Measurements from ENCODE around the gene TRIM2. TPM values are rescaled to one million over a fixed set of nuclear protein-coding genes. Genes with fewer than 3 reads are reported as not detected.
A peak's percentile ranks its signal among the peaks of the same experiment; 100 is the strongest.

Gene TRIM2
- total RNA-seq, 2 donors from 2014 or later: 54.5 to 70.4 TPM

DNA sequence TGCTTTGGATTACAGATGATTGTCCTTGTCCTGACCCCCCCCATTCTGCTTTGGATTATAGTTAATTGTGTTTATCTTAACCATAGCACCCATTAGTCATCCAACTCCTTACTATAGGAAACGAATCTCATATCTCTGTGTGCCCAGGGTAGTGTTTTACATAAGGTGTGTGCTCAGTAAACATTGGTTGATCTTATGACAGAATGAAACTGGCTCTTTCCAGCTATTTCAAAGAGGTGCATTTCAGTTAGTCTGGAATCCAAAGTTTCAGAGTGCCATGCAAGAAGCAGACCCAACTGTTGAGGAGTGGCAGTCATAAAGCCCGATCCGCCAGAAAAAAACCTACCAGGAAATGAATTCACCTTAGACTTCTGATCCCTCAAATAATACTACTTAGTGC is 14.7 kb downstream of the TRIM2 start:
- Histone ChIP-seq H3K27ac (no peak overlapping the region), H3K4me3 (no peak overlapping the region), H3K4me1 (replicated peaks) (no peaks in the 10 kb centered on the region)

DNA sequence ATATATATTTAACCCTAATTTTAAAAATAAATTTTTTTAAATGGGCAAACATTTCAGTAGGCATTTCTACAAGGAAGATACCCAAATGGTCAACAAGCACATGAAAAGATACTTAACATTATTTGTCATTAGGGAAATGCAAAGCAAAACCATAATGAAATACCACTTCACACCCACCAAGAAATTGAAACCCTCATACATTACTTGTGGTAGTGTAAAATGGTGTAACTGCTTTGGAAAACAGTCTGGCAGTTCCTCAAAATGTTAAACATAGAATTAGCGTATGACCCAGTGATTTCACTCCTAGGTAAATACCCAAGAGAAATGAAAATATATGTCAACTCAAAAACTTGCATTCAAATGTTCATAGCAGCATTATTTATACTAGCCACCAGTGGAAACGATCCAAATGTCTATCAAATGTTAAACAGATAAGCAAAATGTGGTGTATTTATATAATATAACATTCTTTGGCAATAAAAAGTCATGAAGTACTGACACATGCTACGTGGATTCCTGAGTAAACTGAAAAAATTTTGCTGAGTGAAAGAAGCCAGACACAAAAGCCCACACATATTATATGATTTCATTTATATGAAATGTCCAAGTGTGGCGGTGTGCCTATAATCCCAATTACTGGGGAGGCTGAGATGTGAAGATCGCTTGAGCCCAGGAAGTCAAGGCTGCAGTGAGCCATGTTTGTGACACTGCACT is 16.6 kb downstream of the TRIM2 start:
- intact Hi-C loops (cut with DNase I): loop anchor here (10.0 kb wide), 1 partner anchor 244 kb away; the partner anchor contains the start of gene TMEM131L
- Histone ChIP-seq H3K4me3 (no peak overlapping the region), H3K27ac (no peak overlapping the region), H3K27me3 (replicated peaks; ENCODE audit: insufficient read depth) (no peaks in the 10 kb centered on the region), H3K36me3 (no peaks in the 10 kb centered on the region), H3K9me3 (no peaks in the 10 kb centered on the region), H3K4me1 (replicated peaks) (no peaks in the 10 kb centered on the region)
- TF ChIP-seq, protein P1, sequence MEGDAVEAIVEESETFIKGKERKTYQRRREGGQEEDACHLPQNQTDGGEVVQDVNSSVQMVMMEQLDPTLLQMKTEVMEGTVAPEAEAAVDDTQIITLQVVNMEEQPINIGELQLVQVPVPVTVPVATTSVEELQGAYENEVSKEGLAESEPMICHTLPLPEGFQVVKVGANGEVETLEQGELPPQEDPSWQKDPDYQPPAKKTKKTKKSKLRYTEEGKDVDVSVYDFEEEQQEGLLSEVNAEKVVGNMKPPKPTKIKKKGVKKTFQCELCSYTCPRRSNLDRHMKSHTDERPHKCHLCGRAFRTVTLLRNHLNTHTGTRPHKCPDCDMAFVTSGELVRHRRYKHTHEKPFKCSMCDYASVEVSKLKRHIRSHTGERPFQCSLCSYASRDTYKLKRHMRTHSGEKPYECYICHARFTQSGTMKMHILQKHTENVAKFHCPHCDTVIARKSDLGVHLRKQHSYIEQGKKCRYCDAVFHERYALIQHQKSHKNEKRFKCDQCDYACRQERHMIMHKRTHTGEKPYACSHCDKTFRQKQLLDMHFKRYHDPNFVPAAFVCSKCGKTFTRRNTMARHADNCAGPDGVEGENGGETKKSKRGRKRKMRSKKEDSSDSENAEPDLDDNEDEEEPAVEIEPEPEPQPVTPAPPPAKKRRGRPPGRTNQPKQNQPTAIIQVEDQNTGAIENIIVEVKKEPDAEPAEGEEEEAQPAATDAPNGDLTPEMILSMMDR (IDR thresholded peaks at IDR 0.05): no peak
- TF ChIP-seq POLR2A (IDR thresholded peaks at IDR 0.05) (no peak), POLR2AphosphoS5 (IDR thresholded peaks at IDR 0.05) (no peak)
- WGBS: 86% methylated on average over 5 of the region's 5 CpGs
- no peak for DNase-seq (ENCODE audit: low spot score)

More for the DNA sequence above, 14.7 kb downstream of the TRIM2 start:
- Histone ChIP-seq H3K9me3 (no peaks in the 10 kb centered on the region), H3K36me3 (no peaks in the 10 kb centered on the region), H3K27me3 (replicated peaks; ENCODE audit: insufficient read depth) (no peaks in the 10 kb centered on the region)
- intact Hi-C loops (cut with DNase I): no loop called here
- TF ChIP-seq POLR2AphosphoS5 (IDR thresholded peaks at IDR 0.05) (peak; percentile 13), POLR2A (IDR thresholded peaks at IDR 0.05) (no peak)
- TF ChIP-seq, protein P1 (IDR thresholded peaks at IDR 0.05): no peak
- DNase-seq (ENCODE audit: low spot score): no peak
- WGBS: 79% methylated on average over 3 of the region's 3 CpGs

DNA sequence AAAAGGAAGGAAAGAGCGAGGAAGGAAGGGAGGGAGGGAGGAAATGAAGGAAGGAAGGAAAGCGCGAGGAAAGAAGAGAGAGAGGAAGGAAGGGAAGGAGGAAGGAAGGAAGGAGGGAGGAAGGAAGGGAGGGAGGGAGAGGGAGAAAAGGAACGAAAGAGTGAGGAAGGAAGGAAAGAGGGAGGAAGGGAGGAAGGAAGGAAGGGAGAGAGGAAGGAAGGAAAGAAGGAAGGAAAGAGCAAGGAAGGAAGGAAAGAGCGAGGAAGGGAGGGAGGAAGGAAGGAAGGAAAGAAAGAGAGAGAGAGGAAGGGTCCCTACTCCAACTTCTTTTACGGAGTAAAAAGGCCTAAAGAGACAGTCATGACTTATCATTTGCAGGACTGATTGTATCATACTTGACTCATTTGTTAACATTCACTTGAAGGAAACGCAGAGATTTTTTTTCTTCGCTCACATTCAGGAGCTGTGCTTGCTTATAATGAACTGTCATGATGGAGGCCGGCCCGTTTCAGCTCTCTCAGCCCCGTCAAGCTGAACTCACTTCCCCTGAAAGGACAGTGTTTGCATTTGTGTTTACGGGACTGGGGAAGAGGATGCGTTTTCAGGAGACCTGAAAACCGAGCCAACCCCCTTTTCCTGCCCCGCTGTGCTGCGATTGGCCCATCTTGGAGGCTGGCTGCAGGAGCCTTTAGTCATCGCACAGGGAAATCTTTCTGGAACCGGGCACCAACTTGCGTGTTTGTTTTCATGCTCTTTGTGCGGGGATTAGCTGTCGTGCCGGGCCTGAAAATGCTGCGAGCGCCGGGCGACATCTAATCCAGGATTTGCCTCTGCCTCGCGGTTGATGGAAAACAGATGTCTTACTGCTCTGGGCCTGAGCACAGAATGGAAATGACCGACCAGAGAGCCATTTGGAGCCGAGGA is 17.8 kb downstream of the TRIM2 start:
- Histone ChIP-seq H3K9me3 (no peaks in the 10 kb centered on the region), H3K36me3 (no peaks in the 10 kb centered on the region), H3K27ac (peak overlapping the region; percentile 87 to 89), H3K4me1 (replicated peaks) (no peaks in the 10 kb centered on the region), H3K27me3 (replicated peaks; ENCODE audit: insufficient read depth) (no peaks in the 10 kb centered on the region), H3K4me3 (peak overlapping the region; percentile 52 to 59)
- DNase-seq (ENCODE audit: low spot score): peak; percentile 70
- WGBS: 18% methylated on average over 30 of the region's 30 CpGs
- TF ChIP-seq POLR2A (IDR thresholded peaks at IDR 0.05) (peak; percentile 61), POLR2AphosphoS5 (IDR thresholded peaks at IDR 0.05) (peak; percentile 71)
- TF ChIP-seq, protein P1 (IDR thresholded peaks at IDR 0.05): no peak
- intact Hi-C loops (cut with DNase I): loop anchor here (10.0 kb wide), 1 partner anchor 243 kb away; the partner anchor contains the start of gene TMEM131L

DNA sequence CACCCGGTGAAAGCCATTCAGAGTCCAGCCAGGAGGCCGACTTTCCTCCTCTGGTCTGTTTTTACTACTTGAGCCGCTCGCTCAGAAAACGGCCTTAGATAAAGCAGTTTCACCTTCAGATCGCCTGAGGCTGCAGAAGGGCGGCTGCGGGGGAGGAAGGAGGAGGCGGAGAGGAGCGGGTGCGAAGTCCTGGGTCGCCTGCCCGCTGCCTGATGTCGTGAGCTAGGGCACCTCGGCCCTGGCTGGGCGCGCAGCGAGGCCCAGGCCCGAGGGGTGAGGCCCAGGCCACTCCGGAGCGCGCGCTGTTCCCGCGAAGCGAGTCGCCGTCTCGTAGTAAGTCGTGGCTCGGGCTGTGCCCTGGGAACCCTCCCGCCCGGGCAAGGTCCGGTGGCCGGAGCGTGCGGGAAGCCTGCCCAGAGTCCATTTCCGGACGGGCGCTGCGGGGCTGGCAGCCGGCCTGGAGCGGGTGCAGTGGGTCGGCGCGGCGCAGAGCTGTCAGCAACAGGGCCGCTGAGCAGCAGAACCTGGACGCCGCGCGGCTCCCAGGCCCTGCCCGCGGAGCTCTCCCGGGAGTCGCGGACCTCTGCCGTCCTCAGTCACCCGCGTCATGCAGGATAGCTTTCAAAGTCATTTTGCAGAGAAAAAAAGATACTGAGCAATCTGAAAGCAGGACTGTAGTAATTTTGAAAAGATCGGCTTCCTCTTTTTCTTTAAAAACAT is 18.6 kb downstream of the TRIM2 start:
- H3K36me3 ChIP-seq: no peaks in the 10 kb centered on the region
- no peak for TF ChIP-seq POLR2A (IDR thresholded peaks at IDR 0.05)
- no peak for TF ChIP-seq POLR2AphosphoS5 (IDR thresholded peaks at IDR 0.05)
- TF ChIP-seq, protein P1 (IDR thresholded peaks at IDR 0.05): no peak
- no peaks in the 10 kb centered on the region for H3K27me3 ChIP-seq (replicated peaks; ENCODE audit: insufficient read depth)
- H3K9me3 ChIP-seq: no peaks in the 10 kb centered on the region
- H3K27ac ChIP-seq: peak overlapping the region; percentile 87 to 89
- DNase-seq (ENCODE audit: low spot score): peak; percentile 55
- no peaks in the 10 kb centered on the region for H3K4me1 ChIP-seq (replicated peaks)
- 2% methylated on average over 46 of the region's 61 CpGs for WGBS
- peak overlapping the region; percentile 52 to 59 for H3K4me3 ChIP-seq
- intact Hi-C loops (cut with DNase I): loop anchor here (10.0 kb wide), 1 partner anchor 242 kb away; the partner anchor contains the start of gene TMEM131L

Measured in prostate gland (tissue), 2 donors.